GM18520 (cell line): ENCODE measurements around the gene MRPL55.

Experiments
- ATAC-seq: cut with Tn5 transposase; IDR thresholded peaks from one replicate; pipeline ENCODE4 v1.9.1; 2021; ENCODE audit not compliant: unreplicated experiment

The MRPL55 gene

GRCh38 chr1:228102791-228103620 is 6.1 kb downstream of the MRPL55 start, which contains the start of gene C1orf35:
Gene C1orf35, minus strand, starts transcription at chr1:228103325. Its CDS starts 98 bp downstream, at chr1:228103227.
- peak; percentile 64 for ATAC-seq

DNA sequence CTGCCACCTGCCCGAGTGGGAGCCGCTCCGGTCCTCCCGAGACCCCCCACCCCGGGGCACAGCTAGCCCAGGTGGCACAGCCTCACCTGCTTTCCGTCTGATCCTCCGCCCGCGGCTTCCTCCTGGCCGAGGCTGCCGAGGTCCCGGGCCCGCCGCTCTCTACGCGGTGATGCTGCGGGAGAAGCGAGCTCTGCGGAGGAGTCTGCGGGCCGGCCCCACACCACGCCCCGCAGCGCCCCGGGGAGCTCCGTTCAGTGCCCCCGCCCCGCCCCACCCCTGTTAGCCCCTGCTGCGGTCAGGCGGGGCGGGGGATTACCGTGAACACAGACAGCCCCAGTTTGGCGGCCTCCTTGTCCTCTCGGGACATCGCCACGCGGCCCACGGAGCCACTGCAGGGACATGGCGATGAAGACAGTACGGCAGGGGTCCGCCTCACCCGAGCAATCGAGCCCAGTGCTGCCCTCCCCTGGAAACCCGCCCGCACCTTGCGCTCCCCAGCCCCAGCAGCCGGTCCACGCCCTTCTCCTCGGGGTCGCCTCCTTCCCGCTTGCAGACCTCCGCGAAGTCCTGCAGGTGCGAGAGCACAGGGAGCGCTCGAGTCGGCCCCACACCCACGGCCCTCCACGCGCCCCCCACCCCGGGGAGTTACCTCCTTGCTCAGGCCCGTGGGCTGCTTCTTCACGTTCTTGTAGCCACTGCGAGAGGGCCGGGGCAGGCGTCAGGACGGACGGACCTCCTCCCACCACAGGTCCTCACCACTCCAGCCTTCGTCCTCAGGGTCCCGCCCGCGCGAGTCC is 6.9 kb downstream of the MRPL55 start:
- ATAC-seq, result no peak

DNA sequence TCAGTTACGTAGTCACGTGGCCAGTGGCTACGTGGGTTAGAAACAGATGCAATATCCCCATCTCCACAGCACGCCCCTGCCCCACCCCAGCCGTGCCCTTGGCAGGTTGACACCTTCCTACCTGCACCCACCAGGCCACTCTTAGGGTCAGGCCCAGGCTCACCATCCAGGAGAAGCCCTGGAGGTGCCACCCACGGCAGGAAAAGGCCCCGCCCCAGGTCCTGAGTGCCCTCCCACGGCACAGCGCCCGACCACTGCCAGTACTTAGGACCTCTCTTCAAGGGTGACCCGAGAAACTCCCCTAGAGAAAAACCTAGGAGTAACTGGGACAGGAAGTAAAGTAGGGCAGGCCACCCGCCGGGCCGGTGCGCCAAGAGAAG is 7.5 kb downstream of the MRPL55 start:
- ATAC-seq, result no peak

GRCh38 chr1:228100822-228101613 is 8.1 kb downstream of the MRPL55 start:
- ATAC-seq, result no peak

DNA sequence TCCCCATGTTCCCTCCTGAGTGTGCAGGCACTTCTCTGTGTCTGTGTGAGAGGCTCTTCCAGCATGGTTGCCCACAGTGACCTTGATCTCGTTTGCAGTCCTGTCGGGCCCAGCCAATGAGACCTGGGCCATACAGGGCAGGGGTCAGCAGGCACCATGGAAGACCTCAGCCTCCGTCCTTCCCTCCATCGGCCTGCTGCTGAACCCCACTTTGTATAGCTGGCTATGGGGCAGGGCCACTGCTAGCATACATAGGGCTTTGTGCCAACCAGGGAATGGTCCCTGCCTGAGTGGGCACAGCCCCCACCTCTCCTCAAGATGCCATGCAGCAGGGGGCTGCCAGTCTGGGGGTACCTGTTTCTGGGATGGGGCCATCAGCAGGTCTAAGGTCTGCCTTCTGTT is 9.8 kb downstream of the MRPL55 start:
- no peak for ATAC-seq

GRCh38 chr1:228098323-228098931 is 10.7 kb downstream of the MRPL55 start:
- ATAC-seq, result no peak

DNA sequence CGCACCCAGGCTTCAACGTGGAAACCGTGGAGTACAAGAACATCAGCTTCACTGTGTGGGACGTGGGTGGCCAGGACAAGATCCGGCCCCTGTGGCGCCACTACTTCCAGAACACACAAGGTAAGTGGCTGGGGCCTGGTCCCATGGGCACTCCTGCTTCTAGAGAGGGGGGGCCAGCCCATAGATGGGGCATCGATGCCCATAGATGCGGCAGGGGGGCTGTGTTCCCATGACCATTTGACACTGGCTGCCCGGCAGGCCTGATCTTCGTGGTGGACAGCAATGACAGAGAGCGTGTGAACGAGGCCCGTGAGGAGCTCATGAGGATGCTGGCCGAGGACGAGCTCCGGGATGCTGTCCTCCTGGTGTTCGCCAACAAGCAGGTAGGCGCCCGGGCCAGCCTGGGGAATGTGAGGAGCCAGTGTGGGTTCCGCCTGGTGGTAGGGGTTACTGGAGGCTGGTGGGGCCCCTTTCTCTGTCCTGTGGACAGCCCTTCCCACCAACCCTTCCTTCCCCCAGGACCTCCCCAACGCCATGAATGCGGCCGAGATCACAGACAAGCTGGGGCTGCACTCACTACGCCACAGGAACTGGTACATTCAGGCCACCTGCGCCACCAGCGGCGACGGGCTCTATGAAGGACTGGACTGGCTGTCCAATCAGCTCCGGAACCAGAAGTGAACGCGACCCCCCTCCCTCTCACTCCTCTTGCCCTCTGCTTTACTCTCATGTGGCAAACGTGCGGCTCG is 11.6 kb downstream of the MRPL55 start:
- no peak for ATAC-seq

DNA sequence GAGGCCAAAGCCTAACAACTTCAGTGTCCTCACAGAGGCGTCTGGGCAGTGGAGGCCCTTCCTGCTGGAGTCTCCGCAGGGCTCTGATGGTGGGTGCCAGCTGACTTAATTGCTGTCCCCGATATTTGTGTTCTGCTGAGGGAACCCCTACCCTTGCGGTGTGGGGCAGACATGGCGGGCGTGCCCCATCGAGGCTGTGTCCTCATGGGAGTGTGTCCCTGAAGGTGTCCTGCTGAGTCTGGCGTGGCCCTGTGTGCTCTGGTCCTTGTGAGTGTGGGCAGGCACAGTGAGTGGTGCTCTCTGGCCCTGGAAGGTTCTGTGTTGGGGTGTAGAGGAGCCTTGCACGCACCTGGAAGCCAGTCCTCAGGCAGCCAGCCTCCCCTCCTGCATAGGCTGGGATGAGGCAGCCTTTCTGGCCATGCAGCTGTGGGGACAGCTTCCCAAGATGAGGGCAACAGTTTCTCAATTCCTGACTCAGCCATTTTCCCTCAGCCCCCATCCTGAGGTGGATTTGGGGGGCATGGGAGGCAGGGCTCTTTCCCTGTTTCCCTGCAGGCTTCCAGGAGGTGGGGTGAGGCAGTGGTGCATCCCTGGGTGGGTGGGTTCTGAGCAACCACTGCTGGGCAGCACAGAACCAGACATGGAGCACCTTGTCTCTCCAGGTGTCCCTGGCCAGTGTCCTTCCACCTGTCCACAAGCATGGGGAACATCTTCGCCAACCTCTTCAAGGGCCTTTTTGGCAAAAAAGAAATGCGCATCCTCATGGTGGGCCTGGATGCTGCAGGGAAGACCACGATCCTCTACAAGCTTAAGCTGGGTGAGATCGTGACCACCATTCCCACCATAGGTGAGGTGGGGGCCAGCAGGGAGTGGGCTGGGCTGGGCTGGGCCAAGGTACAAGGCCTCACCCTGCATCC is 12.4 kb downstream of the MRPL55 start:
- no peak for ATAC-seq

GRCh38 chr1:228095938-228096337 is 13.2 kb downstream of the MRPL55 start:
- no peak for ATAC-seq

- ATAC-seq, result no peak
These were observed 13.9 kb downstream of the MRPL55 start for GRCh38 chr1:228095161-228095560.

- no peak for ATAC-seq
These were observed 14.6 kb downstream of the MRPL55 start for GRCh38 chr1:228094432-228095016.

- no peak for ATAC-seq
These were observed 15.8 kb downstream of the MRPL55 start for GRCh38 chr1:228093050-228093906.

GRCh38 chr1:228092342-228093049 is 16.6 kb downstream of the MRPL55 start:
- ATAC-seq, result no peak

DNA sequence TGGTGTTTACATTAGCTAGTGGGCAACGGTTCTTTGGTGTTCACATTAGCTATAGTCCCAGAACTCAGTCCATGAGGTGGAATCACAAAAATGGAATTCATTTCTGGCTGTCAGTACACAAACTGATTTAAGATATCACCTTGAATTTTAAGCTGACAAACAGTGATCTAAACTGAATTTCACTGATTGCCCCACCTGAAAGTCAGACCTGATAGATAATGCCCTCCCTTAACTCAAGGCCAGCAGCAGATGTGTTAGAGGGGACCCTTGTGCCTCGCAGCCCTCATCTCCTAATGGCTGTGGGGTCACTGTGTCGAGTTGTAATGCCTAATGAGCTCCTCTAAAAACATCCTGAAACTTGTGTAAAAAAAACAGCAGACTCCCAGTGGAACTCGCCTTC is 18.0 kb downstream of the MRPL55 start:
- no peak for ATAC-seq

GRCh38 chr1:228090613-228091081 is 18.5 kb downstream of the MRPL55 start:
- peak; percentile 33 for ATAC-seq

GRCh38 chr1:228089519-228090380 is 19.3 kb downstream of the MRPL55 start:
- ATAC-seq, result no peak
